OCI-LY3 (cell line): Measurements from ENCODE around the gene MLH1.

Experiments used
- EZH2phosphoT487 ChIP-seq: fragments of 200-600 bp; shearing (Covaris generic); IDR thresholded peaks from 2 replicates; pipeline ENCODE4 v1.6.1; 2018; ENCODE audit warnings: antibody characterized with exemption, mixed run types, low read depth
- TF ChIP-seq, protein P1 (sequence below): fragments of 200-600, 300-600 bp; sonication (generic); IDR thresholded peaks from 2 replicates; pipeline ENCODE4 v1.5.1; 2014; ENCODE audit warnings: antibody characterized with exemption, low read length, low read depth

DNA sequence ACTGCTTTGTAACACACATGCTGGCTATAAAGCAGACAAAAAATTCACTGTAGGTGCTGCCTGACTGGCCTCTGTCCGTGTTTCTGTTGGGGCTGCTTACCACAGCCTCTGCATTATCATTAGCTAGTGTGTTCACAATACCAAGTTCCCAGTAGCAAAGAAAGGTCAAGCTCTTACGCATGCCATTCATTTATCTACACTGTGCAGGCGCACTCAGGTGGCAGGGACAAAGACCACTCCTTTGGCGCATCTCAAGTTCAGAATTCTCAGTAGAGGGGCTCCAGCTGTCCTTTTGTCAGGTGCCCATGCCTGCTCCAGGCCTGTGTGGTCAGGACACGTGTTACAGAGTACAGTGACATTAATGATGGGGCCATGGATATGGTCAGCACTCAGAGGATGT is 22.3 kb downstream of the MLH1 start:
- TF ChIP-seq, protein P1, sequence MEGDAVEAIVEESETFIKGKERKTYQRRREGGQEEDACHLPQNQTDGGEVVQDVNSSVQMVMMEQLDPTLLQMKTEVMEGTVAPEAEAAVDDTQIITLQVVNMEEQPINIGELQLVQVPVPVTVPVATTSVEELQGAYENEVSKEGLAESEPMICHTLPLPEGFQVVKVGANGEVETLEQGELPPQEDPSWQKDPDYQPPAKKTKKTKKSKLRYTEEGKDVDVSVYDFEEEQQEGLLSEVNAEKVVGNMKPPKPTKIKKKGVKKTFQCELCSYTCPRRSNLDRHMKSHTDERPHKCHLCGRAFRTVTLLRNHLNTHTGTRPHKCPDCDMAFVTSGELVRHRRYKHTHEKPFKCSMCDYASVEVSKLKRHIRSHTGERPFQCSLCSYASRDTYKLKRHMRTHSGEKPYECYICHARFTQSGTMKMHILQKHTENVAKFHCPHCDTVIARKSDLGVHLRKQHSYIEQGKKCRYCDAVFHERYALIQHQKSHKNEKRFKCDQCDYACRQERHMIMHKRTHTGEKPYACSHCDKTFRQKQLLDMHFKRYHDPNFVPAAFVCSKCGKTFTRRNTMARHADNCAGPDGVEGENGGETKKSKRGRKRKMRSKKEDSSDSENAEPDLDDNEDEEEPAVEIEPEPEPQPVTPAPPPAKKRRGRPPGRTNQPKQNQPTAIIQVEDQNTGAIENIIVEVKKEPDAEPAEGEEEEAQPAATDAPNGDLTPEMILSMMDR: no peak
- TF ChIP-seq EZH2phosphoT487: no peak
